22Rv1 (cell line): ENCODE results near the gene OR52E2.

Experiments
- ZFX ChIP-seq: fragments of 450-650 bp; IDR thresholded peaks from 2 replicates; pipeline ENCODE4 v1.6.1; 2017; ENCODE audit warnings: antibody characterized with exemption, borderline replicate concordance
- TF ChIP-seq, protein P1 (sequence below): fragments of 450-650 bp; IDR thresholded peaks from 2 replicates; pipeline ENCODE4 v1.5.1; 2017; ENCODE audit warnings: mild to moderate bottlenecking

DNA sequence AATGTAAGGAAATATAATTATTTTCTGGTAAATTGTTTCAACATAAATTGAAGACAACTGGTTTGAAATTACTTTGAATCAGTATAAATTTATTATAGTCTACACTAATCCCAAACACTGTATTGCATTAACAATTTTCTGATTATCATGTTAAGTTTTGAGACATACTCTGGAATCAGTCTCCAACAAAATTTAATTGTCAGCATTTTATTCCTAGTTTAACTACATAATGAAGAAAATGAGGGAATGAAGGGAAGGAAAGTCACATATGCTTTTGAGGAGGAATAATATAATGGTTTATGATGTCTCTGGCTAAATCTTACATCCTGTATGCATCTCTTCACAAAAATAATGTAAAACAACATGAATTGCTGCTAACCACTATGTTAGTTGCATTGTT, 24.2 kb upstream of the OR52E2 start:
- TF ChIP-seq, protein P1, sequence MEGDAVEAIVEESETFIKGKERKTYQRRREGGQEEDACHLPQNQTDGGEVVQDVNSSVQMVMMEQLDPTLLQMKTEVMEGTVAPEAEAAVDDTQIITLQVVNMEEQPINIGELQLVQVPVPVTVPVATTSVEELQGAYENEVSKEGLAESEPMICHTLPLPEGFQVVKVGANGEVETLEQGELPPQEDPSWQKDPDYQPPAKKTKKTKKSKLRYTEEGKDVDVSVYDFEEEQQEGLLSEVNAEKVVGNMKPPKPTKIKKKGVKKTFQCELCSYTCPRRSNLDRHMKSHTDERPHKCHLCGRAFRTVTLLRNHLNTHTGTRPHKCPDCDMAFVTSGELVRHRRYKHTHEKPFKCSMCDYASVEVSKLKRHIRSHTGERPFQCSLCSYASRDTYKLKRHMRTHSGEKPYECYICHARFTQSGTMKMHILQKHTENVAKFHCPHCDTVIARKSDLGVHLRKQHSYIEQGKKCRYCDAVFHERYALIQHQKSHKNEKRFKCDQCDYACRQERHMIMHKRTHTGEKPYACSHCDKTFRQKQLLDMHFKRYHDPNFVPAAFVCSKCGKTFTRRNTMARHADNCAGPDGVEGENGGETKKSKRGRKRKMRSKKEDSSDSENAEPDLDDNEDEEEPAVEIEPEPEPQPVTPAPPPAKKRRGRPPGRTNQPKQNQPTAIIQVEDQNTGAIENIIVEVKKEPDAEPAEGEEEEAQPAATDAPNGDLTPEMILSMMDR = no peak
- TF ChIP-seq ZFX = no peak
